GM18498 (cell line): ENCODE measurements around the gene STK11IP.

ENCODE experiments used
- ATAC-seq: cut with Tn5 transposase; IDR thresholded peaks from one replicate; pipeline ENCODE4 v1.9.1; 2021; ENCODE audit warnings: mild to moderate bottlenecking, moderate library complexity; ENCODE audit not compliant: unreplicated experiment

Gene STK11IP

DNA sequence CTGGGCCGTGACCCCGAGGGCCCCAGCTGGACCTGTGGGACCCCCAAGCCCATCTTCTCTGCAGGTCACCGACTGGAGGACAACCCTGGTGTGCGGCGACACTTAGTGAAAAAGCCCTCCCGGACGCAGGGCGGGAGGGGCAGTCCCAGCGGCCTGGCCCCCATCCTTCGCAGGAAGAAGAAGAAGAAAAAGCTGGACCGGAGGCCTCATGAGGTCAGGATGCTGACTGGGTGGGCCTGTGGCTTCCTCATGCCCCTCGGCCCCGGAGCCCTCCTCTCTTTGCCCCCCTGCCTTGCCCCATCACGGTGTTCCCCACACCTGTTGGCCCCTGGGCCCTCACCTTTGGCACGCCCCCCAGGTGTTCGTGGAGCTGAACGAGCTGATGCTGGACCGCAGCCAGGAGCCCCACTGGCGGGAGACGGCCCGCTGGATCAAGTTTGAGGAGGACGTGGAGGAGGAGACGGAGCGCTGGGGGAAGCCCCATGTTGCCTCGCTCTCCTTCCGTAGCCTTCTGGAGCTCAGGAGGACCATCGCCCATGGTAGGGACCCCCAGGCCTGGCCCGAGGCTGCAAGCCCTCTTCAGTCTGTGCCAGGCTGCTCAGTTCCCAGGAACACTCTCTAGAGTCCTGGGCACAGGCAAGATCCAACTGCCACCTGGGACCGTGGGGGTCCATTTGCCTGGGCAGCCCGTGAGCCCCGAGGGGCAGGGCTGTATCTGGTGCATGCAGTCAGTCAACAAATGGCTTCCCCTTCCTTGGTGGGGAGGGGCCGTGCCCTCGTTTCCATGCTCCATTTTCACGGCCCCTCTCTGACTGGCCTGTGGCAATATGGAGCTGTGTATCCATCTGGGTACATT is 34.5 kb downstream of the STK11IP start:
- ATAC-seq = no peak

DNA sequence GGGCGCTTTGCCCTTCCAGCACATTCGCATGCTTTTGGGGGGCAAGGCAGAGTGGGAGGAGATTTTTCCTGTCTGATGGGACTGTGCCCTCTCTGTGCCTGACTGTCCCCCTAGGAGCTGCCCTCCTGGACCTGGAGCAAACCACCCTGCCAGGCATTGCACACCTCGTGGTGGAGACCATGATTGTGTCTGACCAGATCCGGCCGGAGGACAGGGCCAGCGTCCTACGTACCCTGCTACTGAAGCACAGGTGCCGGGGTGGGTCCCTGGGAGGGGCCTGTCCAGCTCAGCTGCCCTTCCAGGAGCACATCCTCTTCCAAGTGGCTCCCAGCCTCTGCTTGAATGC is 35.1 kb downstream of the STK11IP start:
- no peak for ATAC-seq

DNA sequence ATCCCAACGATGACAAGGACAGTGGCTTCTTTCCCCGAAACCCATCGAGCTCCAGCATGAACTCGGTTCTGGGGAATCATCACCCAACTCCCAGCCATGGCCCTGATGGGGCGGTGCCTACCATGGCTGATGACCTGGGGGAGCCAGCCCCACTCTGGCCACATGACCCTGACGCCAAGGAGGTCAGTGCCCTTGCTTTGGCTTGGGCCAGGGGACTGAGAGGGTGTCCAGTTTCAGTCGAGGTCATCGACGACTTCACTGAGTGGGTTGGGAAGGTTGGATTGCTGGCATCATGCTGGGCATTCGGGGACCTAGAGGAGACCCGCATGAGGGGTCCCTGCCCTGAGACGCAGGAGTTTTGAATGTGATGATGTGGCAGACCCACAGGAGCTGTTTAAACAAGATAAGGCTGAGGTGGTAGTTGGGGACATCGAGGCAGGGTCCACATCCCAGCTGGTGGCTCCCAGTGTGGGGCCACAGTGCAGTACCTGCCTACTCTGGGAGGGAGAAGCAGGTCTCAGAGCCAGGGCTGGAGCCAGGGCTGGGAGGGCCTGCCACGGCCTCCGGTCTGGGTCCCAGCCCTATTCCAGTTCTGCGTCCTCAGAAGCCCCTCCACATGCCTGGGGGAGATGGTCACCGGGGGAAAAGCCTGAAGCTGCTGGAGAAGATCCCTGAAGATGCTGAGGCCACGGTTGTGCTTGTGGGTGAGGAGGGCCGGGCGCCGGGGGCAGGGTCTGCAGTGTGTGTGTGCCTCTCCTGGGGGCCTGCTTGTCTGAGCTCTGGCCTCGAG is 35.8 kb downstream of the STK11IP start:
- no peak for ATAC-seq

DNA sequence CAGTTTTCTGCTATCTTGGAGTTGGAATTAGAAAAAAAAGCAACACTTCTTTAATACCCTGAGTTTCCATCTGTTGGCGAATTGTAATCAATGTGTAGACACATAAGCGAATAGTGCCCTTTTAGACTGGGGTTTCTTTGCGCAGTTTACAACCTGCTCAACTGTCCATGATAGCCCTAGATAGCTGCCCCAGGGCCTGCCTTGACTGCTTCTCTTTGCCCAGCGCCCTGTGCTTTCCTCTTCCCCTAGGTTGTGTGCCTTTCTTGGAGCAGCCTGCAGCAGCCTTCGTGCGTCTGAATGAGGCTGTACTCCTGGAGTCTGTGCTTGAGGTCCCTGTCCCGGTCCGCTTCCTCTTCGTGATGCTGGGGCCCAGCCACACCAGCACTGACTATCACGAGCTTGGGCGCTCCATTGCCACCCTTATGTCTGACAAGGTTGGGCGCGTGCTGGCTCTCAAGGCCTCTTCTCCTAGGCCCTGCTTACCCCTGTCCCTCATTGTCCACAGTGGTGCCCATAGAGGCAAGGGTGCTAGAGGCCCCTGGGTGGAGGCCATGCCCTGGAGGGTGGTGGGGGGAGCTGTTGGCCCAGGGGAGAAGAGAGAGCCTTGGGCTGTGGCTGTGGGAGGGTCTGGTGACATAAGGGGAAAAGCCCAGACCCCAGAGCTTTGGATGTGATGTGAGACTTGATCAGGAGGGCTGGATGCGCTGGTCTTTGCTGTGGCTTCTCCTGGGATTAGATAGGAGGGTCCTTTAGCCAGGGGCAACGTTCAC is 36.7 kb downstream of the STK11IP start:
- ATAC-seq = no peak

DNA sequence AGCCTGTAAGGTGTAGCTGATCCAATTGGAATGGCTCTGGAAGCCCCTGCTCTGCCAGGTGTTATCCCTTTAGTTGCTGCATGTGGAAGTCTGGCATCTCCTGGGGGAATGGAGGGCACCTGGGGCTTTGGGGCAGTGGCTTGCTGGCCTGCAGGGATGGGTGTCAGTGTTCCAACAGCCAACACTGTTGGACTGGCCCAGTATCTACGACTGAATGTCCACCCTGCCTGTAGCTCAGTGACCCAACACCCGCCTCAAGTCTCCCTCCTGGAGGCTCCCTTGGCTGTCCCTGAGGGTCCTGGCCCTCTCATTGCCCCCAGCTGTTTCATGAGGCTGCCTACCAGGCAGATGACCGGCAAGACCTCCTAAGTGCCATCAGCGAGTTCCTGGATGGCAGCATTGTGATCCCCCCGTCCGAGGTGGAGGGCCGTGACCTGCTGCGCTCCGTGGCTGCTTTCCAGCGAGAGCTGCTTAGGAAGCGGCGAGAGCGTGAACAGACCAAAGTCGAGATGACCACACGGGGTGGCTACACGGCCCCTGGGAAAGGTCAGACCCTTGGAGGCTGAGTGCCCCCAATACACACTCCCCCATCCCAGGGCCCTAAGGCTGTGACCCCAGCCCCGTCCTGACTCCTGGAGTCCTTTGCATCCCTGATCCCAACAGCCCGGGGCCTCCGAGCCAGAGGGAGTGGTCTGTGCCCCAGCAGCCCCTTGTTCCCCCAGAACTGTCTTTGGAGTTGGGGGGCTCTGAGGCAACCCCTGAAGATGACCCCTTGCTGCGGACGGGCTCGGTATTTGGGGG is 37.5 kb downstream of the STK11IP start:
- no peak for ATAC-seq

DNA sequence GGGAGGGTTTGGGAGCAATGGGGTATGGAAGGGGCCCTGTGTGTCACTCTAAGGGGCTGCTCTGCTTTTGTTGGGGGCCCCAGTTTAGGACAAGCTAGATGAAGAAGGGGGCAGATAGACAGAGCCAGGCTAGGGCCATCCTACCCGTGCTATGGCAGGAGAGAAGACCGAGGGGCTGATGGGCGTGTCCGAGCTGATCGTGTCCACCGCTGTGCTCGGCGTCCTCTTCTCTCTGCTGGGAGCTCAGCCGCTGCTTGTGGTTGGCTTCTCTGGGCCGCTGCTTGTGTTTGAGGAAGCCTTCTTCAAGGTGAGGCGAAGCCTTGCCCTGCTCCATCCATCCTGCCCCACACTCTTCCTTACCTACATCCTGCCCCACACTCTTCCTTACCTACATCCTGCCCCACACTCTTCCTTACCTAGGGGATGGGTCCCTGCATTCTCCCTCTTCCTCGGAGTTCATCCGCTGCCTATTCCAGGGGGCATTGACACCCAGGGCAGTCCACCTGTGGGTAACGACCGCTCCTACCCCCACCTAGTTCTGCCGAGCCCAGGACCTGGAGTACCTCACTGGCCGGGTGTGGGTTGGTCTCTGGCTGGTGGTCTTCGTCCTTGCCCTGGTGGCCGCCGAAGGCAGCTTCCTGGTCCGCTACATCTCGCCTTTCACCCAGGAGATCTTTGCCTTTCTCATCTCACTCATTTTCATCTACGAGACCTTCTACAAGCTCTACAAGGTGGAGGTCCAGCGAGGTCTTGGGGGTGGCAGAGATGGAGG is 38.7 kb downstream of the STK11IP start:
- no peak for ATAC-seq

DNA sequence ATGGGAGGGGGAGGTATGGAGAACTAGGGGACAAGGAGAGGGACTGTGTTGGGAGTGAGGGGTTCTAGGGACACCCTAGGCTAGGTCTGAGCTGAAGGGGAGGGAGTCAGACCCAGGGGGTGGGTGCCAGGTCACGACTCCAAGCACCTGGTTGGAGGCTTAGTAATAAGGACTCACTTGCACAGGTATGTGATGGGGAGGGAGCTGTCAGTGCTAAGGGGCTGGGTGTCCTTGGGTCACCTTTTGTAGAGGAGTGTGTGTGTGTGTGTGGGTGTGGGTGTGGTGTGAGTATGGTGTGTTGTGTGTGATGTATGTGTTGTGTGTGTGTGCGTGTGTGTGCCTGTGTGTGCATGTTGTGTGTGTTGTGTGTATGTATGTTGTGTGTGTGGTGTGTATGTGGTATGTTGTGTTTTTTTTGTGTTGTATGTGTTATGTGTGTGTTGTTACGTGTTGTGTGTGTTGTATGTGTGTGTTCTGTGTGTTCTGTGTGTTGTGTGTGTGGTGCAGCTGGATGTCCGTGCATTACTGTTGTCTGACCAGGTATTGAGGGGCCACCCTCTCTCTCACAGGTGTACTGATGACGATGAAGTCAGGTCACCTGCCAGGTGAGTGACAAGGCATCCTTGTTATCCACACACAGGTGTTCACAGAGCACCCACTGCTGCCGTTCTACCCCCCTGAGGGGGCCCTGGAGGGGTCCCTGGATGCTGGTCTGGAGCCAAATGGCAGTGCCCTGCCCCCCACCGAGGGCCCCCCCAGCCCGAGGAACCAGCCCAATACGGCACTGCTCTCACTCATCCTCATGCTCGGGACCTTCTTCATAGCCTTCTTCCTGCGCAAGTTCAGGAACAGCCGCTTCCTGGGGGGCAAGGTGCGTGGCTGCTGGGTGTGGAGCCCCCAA is 39.5 kb downstream of the STK11IP start:
- ATAC-seq = no peak

DNA sequence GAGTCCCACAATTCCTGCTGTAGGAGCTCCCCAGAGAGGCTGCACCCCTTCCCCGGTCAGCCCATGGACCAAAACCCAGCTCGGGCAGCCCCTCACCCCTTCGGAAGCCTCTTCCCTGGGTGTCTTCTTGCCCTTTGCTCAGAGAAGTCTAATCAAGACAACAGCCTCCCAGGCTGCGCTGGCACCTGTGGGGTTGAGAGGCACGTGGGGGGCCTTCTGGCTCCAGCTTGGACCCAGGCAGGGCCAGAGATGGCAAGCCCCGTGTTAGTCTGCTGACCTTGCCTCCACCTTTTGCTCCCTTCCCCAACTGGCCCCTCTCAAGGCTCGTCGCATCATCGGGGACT is 40.2 kb downstream of the STK11IP start:
- no peak for ATAC-seq

DNA sequence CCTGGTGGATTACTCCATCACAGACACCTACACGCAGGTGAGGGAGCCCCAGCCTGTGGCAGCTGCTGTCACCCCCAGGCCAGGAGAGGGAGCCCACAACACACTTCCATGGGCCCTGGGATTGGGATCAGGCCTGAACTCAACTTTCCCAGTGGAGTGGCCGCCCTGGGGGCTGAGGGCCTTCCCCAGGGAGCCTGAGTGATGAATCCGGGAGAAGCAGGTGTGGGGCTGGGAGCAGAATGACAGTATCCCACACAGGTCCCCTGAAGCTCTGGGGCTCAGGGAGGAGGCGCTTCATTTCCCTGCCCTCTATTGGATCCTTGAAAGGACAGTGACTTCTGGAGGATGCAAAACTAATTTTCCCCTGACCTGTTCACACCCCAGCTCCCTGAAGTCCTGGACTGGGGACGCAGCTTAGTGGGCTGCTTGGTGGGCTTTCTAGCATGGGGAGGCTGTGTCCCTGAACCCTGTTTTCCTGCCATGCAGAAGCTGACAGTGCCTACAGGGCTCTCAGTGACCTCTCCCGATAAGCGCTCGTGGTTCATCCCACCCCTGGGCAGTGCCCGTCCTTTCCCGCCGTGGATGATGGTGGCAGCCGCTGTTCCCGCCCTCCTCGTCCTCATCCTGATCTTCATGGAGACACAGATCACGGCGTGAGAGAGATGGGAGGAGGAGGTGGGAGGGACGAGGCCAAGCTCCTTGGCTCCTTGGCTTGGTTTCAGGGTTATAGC is 40.7 kb downstream of the STK11IP start:
- ATAC-seq = no peak

DNA sequence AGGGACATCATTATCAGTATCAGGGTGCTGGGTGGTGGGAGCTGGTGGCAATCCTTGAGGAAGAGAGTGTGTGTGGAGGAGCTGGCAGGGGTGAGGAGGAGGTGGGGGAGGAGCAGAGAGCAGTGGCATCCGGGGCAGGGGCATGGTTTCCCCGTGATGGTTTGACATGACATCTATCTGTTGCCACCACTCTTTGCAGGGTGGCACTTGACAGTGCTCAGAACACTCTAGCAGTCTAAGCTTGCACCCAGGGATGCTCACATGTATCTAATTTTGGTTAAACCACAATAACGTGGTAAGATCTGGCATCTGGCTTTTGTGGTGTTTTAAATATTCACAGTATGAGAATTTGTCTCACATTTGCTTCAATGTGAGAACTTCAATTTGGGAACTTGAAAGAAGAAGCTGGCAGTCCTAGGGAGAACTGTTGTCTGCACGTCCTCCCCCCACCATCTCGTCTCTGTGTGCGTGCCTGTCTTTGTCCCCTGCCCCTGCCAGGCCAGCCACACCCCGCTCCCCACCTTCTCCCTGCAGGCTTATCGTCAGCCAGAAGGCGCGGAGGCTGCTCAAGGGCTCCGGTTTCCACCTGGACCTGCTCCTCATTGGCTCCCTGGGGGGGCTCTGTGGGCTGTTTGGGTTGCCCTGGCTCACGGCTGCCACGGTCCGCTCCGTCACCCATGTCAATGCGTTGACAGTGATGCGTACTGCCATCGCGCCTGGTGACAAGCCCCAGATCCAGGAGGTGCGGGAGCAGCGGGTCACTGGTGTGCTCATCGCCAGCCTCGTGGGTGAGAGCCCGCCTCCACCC is 41.5 kb downstream of the STK11IP start:
- ATAC-seq = no peak

DNA sequence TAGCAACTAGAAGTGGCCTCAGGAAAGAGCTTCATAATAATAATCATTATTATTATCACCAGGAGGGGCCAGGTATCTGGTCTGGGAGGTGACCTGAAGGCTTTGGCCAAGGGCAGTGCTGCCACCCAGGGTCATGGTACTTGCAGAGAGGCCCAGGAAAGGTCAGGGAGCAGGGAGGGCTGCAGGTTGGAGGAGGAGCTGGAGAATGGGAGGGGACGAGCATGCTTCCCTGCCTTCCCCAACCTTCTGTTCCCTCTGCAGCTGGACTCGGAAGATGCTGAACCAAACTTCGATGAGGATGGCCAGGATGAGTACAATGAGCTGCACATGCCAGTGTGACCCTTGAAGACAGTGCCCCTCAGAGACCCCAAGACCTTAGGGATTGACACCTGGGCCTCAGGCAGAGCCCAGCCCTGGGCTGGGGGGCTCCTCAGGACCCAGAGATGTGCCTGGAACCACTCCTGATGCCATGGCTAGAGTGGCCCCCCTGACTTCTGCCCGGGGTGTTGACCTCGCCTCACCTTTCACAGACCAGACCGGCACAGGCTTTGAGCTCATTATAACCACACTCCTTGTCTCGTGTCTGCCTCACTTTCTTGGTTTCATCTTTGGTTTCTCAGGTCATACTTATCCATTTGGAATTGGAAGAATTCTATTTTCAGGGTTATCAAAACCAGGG is 43.9 kb downstream of the STK11IP start:
- ATAC-seq = no peak

DNA sequence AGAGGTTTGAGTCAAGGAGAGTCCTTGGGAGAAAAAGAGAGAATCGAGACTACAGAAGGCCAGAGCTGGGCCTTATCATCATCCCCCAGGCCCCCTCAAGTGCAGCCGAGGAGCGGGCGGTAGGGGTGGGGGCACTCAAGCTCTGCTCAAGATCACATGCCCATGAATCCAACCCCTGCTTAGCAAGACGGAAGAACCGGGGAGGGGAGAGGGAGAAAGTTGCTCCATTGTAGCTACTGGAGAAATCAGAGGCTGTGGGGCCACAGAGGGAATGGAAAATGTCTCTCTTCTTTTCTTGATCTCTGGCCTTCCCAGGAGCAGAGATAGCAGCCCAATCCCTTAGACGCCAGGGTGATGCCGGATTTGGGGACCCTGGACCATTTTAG is 44.4 kb downstream of the STK11IP start:
- ATAC-seq = no peak

DNA sequence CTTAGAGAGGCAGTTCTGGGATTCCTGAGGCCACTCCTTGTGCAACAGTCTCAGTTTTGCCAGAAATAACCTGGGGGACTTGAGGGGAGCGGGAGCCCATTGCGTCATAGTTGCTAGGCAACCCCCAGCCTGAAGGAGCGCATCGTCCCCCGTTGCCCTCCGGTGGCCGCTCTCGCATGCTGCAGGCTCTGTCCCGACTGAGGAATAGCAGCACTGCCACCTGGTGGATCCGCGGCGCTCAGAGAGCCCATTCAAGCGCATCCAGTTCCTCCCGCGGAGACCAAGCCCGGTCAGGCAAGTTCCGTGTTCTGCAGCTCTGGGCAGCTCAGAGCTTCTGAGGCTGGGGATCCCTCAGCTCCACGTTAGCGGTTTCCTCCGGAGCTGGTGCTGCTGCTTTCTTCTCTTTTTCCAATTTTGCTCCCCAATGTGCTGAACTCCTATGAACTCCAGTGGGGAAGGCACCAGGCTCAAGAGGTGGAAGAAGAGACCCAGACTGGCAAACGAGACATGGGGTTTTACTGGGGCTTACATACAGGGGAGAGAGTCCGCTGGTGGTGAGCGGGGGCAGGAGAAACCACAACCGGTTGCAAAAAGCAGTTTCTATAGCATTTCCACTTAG is 44.9 kb downstream of the STK11IP start:
- ATAC-seq = peak; percentile 97

DNA sequence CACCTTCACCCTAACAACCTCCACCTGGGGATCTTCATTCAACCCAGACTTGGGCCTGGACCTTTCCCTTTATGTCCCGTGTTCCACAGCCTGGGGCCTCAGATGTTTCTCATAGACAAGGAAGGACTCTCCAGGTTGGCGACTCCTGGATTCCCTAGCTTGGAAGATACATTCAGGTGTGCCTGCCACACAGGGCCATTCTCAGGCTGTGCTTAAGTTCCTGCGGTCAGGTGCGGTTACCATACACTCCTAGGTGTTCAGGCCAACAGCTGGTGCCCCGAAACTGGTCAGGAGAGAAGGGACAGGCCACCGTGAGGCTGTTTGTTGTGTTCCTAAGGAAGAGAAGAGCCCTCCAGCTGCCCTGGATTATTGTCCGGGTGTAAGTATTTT is 45.4 kb downstream of the STK11IP start:
- ATAC-seq = no peak

DNA sequence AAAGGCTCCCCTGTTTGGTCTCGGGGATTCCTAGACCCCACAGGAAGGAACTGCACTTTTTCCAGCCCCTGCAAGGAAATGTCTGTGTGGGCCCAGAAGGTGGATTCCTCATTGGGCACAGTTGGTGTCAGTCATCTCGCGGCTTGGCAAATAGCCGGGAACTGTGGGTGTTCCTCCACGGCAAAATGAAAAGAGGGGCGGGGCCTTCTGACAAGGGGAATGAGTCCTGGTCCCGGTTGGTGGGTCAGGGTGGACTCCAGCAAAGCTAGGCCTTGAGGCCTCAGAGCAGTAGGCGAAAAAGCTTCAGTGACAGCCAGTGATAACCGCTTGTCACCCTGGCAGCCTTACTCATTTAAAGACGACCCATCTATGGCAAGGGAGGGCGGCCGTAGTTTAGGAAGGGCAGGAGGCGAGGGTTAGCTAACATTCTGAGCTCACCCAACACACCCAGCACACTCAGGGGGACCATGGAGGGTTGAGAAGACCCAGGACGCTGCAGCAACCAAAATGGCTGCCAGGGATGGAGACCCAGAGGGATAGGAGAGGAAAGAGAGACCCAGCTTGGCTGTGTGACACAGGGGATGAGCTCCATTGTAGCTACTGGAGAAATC is 46.2 kb downstream of the STK11IP start:
- no peak for ATAC-seq

DNA sequence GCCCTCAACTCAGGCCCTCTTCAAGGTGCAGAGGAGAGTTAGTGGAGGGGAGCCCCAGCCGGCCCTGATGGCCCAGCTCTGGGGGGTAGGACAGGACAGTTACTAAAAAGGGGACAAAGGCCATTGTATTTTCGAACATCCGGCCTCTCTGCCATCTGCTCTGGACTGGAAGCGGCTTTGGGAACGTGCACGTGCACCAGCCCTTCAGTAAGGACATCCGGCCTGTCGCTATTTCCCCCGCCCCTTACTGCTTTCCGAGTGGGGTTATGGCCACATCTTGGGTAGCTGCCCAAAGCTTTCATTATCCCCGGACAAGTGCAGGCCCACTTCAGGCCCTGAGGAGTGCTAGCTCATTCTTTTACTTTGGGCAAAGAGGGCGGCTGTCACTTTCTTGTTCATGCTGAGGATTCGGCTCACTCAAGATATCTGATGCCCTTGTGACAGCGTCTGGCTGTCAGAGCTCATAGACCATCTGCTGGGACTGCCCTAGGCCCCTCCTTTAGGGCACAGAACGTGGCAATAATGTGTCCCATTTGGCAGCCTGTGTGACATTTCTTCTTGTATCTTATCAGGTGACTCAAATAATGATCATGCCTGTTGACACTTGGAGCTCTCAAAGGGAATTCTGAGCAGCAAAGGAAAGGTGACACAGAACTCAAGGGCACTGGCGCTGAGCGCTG is 47.3 kb downstream of the STK11IP start:
- ATAC-seq = no peak
